T-cell (primary cell): ENCODE results near the gene VPS8. TPM values are rescaled to one million over a fixed set of nuclear protein-coding genes. Genes with fewer than 3 reads are reported as not detected.

Experiments
- ATAC-seq, 4 experiments: fragments of 200-7000 bp in 3 of 4; fragments of 150-1000 bp in 1 of 4; cut with Tn5 transposase; replicated peaks in 1 of 4; 1 replicate in 3 of 4; 2 replicates in 1 of 4; pipeline ENCODE4 v1.10.0; 2021; ENCODE audit warnings: moderate library complexity in 3 of 4, mild to moderate bottlenecking in 2 of 4, moderate number of reproducible peaks in 1 of 4
- CTCF ChIA-PET, 2 donors: fragments of 300-600 bp; sonication (Branson Sonifier 250); formaldehyde crosslinking; loops; one replicate each; lab custom pipeline; 2022; ENCODE audit warnings: antibody characterized with exemption in 2 of 2; lab: Charles Lee
- POLR2A ChIA-PET, 2 donors: fragments of 300-600 bp; sonication (Branson Sonifier 250); formaldehyde crosslinking; loops; one replicate each; lab custom pipeline; 2022; ENCODE audit warnings: antibody characterized with exemption in 2 of 2; lab: Charles Lee
- DNase-seq, 35 experiments: peaks; one replicate each; pipeline versions ENCODE4 v3.0.0 to v3.0.0-alpha.2; 2013 to 2023
- H3K27ac ChIP-seq: one replicate; pipeline ENCODE4 v1.5.1; 2013; ENCODE audit warnings: low read length
- H3K27me3 ChIP-seq, 2 experiments: replicated peaks in 1 of 2; 1 replicate in 1 of 2; 2 replicates in 1 of 2; pipeline versions ENCODE4 v1.6.1 to v1.7.0; 2013; ENCODE audit warnings: low read length in 1 of 2, mixed read lengths in 1 of 2; ENCODE audit not compliant: control insufficient read depth in 2 of 2, insufficient read depth in 2 of 2; ENCODE audit errors: extremely low read depth in 1 of 2
- H3K36me3 ChIP-seq, 2 donors: 1 replicate in 1 of 2; 2 replicates in 1 of 2; pipeline versions ENCODE4 v1.6.1 to v1.7.0; 2013; ENCODE audit warnings: low read length in 1 of 2; ENCODE audit not compliant: control insufficient read depth in 2 of 2, insufficient read depth in 1 of 2; ENCODE audit errors: extremely low read depth in 1 of 2
- H3K4me1 ChIP-seq, 2 experiments: 1 replicate in 1 of 2; 2 replicates in 1 of 2; pipeline versions ENCODE4 v1.6.1 to v1.7.0; 2013; ENCODE audit warnings: low read length in 2 of 2, mixed read lengths in 1 of 2; ENCODE audit not compliant: insufficient read depth in 2 of 2, control insufficient read depth in 1 of 2; ENCODE audit errors: extremely low read depth in 1 of 2
- H3K4me3 ChIP-seq, 2 donors: 1 replicate in 1 of 2; 2 replicates in 1 of 2; pipeline versions ENCODE4 v1.5.1 to v1.7.0; 2013; ENCODE audit warnings: mild to moderate bottlenecking in 2 of 2, low read length in 1 of 2, moderate library complexity in 1 of 2; ENCODE audit not compliant: control insufficient read depth in 1 of 2; ENCODE audit errors: extremely low read depth in 1 of 2
- H3K9me3 ChIP-seq: 2 replicates; pipeline ENCODE4 v1.7.0; 2013
- H3K27ac Mint-ChIP-seq, 2 donors: one replicate each; pipeline ENCODE4 v1.8.0; 2020 to 2021; ENCODE audit warnings: mild to moderate bottlenecking in 2 of 2, mixed read lengths in 2 of 2
- H3K27me3 Mint-ChIP-seq, 2 donors: one replicate each; pipeline ENCODE4 v1.8.0; 2021 to 2022; ENCODE audit warnings: mixed read lengths in 2 of 2
- H3K36me3 Mint-ChIP-seq: one replicate; pipeline ENCODE4 v1.8.0; 2021; ENCODE audit warnings: mixed read lengths
- H3K4me1 Mint-ChIP-seq, 3 donors: one replicate each; pipeline ENCODE4 v1.8.0; 2020 to 2022; ENCODE audit warnings: mixed read lengths in 3 of 3, mild to moderate bottlenecking in 1 of 3
- H3K4me3 Mint-ChIP-seq, 3 donors: one replicate each; pipeline ENCODE4 v1.8.0; 2020 to 2022; ENCODE audit warnings: mild to moderate bottlenecking in 3 of 3, mixed read lengths in 3 of 3, moderate library complexity in 3 of 3
- H3K9me3 Mint-ChIP-seq, 3 donors: one replicate each; pipeline ENCODE4 v1.8.0; 2020 to 2022; ENCODE audit warnings: mixed read lengths in 3 of 3
- WGBS: methylation state at CpG from one replicate; pipeline ENCODE4 v1.1.5; 2013; ENCODE audit warnings: missing lambda C conversion rate; ENCODE audit not compliant: insufficient coverage; 5-methylcytosine and 5-hydroxymethylcytosine counted together
- total RNA-seq, 35 experiments: library from RNA in 6 of 35; stranded (reverse) in 6 of 35; fragments of 120-200 nt in 1 of 35; gene quantifications; one replicate each; pipeline versions ENCODE4 v1.2.1 to v1.2.4 and lab custom pipeline; 2013 to 2026

The VPS8 gene
- total RNA-seq, 5 donors from 2014 or later (not counting 1 experiment from before 2014, with no cell fraction given) = 59.2 to 95.6 (median 71.0) TPM

GRCh38 chr3:185028121-185028520 lies 216.2 kb downstream of the VPS8 start:
- CTCF ChIA-PET = no interaction called here
- Histone ChIP-seq H3K9me3 (no peaks in the 10 kb centered on the region), H3K4me1 (no peaks in the 10 kb centered on the region), H3K4me3 (no peak overlapping the region), H3K36me3 (peaks cover 3 to 44% of the 10 kb centered on the region in 2 donors), H3K27me3 (no peaks in the 10 kb centered on the region), H3K27ac (no peak overlapping the region)
- H3K4me3 Mint-ChIP-seq = no peak overlapping the region
- POLR2A ChIA-PET = no interaction called here
- H3K4me1 Mint-ChIP-seq = no peaks in the 10 kb centered on the region
- DNase-seq = no peak
- WGBS = 100% methylated on average over 2 of the region's 3 CpGs
- no peak overlapping the region for H3K27ac Mint-ChIP-seq
- no peak for ATAC-seq
- no peaks in the 10 kb centered on the region for H3K27me3 Mint-ChIP-seq
- peaks cover 68% of the 10 kb centered on the region for H3K36me3 Mint-ChIP-seq
- H3K9me3 Mint-ChIP-seq = peaks cover 0 to 4% (median 3%) of the 10 kb centered on the region in 3 donors

GRCh38 chr3:185029086-185029485 lies 217.1 kb downstream of the VPS8 start:
- POLR2A ChIA-PET = no interaction called here

DNA sequence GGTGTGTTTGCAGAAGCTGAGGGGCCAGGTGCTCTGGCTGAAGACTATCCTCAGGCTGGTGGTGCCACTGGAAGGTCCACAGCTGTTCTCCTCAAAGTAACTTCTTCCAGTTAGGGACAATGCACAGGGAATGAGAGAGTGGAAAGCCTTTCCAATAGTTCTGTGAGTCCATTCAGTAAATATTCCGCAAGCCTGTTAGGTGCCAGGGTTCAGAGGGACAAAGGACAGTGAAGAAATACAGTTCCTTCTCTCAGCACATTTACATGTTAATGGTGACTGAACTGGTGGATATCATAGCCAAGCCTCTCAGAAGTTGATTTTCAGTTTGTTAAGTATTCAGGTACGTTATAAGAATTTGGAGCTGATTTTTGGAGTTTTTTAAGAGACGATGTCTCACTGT lies 218.4 kb downstream of the VPS8 start:
- POLR2A ChIA-PET = no interaction called here
- peaks cover 73% of the 10 kb centered on the region for H3K36me3 Mint-ChIP-seq
- H3K27me3 Mint-ChIP-seq = no peaks in the 10 kb centered on the region
- Histone ChIP-seq H3K4me3 (no peak overlapping the region), H3K9me3 (peaks cover 2% of the 10 kb centered on the region), H3K4me1 (no peaks in the 10 kb centered on the region), H3K36me3 (peaks cover 5 to 37% of the 10 kb centered on the region in 2 donors), H3K27me3 (no peaks in the 10 kb centered on the region), H3K27ac (no peak overlapping the region)
- WGBS = 100% methylated on average over 2 of the region's 3 CpGs
- no peak for ATAC-seq
- no peak overlapping the region for H3K27ac Mint-ChIP-seq
- no peaks in the 10 kb centered on the region for H3K4me1 Mint-ChIP-seq
- peaks cover 8 to 18% (median 14%) of the 10 kb centered on the region in 3 donors for H3K9me3 Mint-ChIP-seq
- CTCF ChIA-PET = interaction anchor here in 1 of 2 donors (0.7 kb wide), 1 partner anchor 178 kb away, joined by 5 read pairs; no protein-coding TSS in a partner anchor
- no peak for DNase-seq
- H3K4me3 Mint-ChIP-seq = no peak overlapping the region

More at GRCh38 chr3:185029086-185029485, 217.1 kb downstream of the VPS8 start:
- no peak for ATAC-seq
- Mint-ChIP-seq H3K4me3 (no peak overlapping the region), H3K27ac (no peak overlapping the region), H3K4me1 (no peaks in the 10 kb centered on the region), H3K9me3 (peaks cover 0 to 7% (median 4%) of the 10 kb centered on the region in 3 donors), H3K27me3 (no peaks in the 10 kb centered on the region), H3K36me3 (peaks cover 73% of the 10 kb centered on the region)
- 100% methylated on average over 1 of the region's 1 CpG for WGBS
- Histone ChIP-seq H3K4me1 (no peaks in the 10 kb centered on the region), H3K4me3 (no peak overlapping the region), H3K9me3 (no peaks in the 10 kb centered on the region), H3K36me3 (peaks cover 5 to 44% of the 10 kb centered on the region in 2 donors), H3K27ac (no peak overlapping the region), H3K27me3 (no peaks in the 10 kb centered on the region)
- CTCF ChIA-PET = no interaction called here
- DNase-seq = no peak

GRCh38 chr3:185030951-185031350 lies 219.0 kb downstream of the VPS8 start:
- POLR2A ChIA-PET = no interaction called here
- ATAC-seq (no peak), DNase-seq (no peak)
- peaks cover 2% of the 10 kb centered on the region for H3K9me3 ChIP-seq
- H3K27ac ChIP-seq = no peak overlapping the region
- H3K36me3 Mint-ChIP-seq = peaks cover 73% of the 10 kb centered on the region
- peaks cover 5 to 35% of the 10 kb centered on the region in 2 donors for H3K36me3 ChIP-seq
- no peak overlapping the region for H3K4me3 Mint-ChIP-seq
- CTCF ChIA-PET = interaction anchor here in 1 of 2 donors (0.6 to 0.7 kb wide), 2 partner anchors 179 to 188 kb away, joined by 3 to 5 read pairs; no protein-coding TSS in a partner anchor
- H3K4me1 ChIP-seq = no peaks in the 10 kb centered on the region
- H3K27me3 Mint-ChIP-seq = no peaks in the 10 kb centered on the region
- H3K27ac Mint-ChIP-seq = no peak overlapping the region
- WGBS = no CpG with 5 or more reads among the region's 3 CpGs
- H3K27me3 ChIP-seq = no peaks in the 10 kb centered on the region
- H3K9me3 Mint-ChIP-seq = peaks cover 8 to 23% (median 19%) of the 10 kb centered on the region in 3 donors
- H3K4me3 ChIP-seq = no peak overlapping the region
- no peaks in the 10 kb centered on the region for H3K4me1 Mint-ChIP-seq

GRCh38 chr3:185037801-185038200 lies 225.8 kb downstream of the VPS8 start:
- WGBS = no CpG with 5 or more reads among the region's 1 CpG
- Mint-ChIP-seq H3K27ac (no peak overlapping the region), H3K27me3 (no peaks in the 10 kb centered on the region), H3K4me3 (no peak overlapping the region), H3K36me3 (peaks cover 83% of the 10 kb centered on the region), H3K4me1 (no peaks in the 10 kb centered on the region), H3K9me3 (peaks cover 8 to 29% (median 27%) of the 10 kb centered on the region in 3 donors)
- Histone ChIP-seq H3K36me3 (peaks cover 2 to 4% of the 10 kb centered on the region in 2 donors), H3K4me1 (no peaks in the 10 kb centered on the region), H3K4me3 (no peak overlapping the region), H3K27ac (no peak overlapping the region), H3K9me3 (peaks cover 2% of the 10 kb centered on the region), H3K27me3 (no peaks in the 10 kb centered on the region)
- ChIA-PET CTCF (no interaction called here), POLR2A (no interaction called here)
- DNase-seq (no peak), ATAC-seq (no peak)

- ATAC-seq = no peak
- H3K9me3 Mint-ChIP-seq = peaks cover 0 to 18% (median 12%) of the 10 kb centered on the region in 3 donors
Measured at GRCh38 chr3:185040425-185040824, 228.5 kb downstream of the VPS8 start.

More at GRCh38 chr3:185040425-185040824, 228.5 kb downstream of the VPS8 start:
- Mint-ChIP-seq H3K4me1 (no peaks in the 10 kb centered on the region), H3K36me3 (peaks cover 80% of the 10 kb centered on the region), H3K27ac (no peak overlapping the region), H3K27me3 (no peaks in the 10 kb centered on the region), H3K4me3 (no peak overlapping the region)
- H3K4me3 ChIP-seq = no peak overlapping the region
- H3K27me3 ChIP-seq = no peaks in the 10 kb centered on the region
- H3K36me3 ChIP-seq = peaks cover 2 to 8% of the 10 kb centered on the region in 2 donors
- ChIA-PET POLR2A (no interaction called here), CTCF (no interaction called here)
- WGBS = 100% methylated on average over 1 of the region's 1 CpG
- H3K4me1 ChIP-seq = no peaks in the 10 kb centered on the region
- H3K27ac ChIP-seq = no peak overlapping the region
- no peak for DNase-seq
- no peaks in the 10 kb centered on the region for H3K9me3 ChIP-seq
